Motor neuron (in vitro differentiated cells): ENCODE measurements around the gene CYTH4. TPM values are rescaled to one million over a fixed set of nuclear protein-coding genes. Genes with fewer than 3 reads are reported as not detected.

Source experiments
- total RNA-seq, 8 experiments: library from RNA; unstranded; fragments of 300-600 nt; gene quantifications; 2 replicates each; pipeline versions ENCODE4 v1.2.3 to v1.2.4, GENCODE V29; 2022

The CYTH4 gene
- total RNA-seq, 8 experiments from 2014 or later = 0.50 to 2.9 (median 1.6) TPM; not detected in 3

Other genes starting within 250 kb of the CYTH4 start
- 10 to 100 TPM; 13.9 to 62.2 (median 26.5) TPM for gene KCTD17, start 230.8 kb upstream of the CYTH4 start, total RNA-seq
- under 1 TPM in 7 of 8 experiments, not detected in 1; 0.05 to 0.56 (median 0.18) TPM for gene TMPRSS6, start 172.8 kb upstream of the CYTH4 start, total RNA-seq
- gene IL2RB, start 132.6 kb upstream of the CYTH4 start, total RNA-seq = 1 to 10 TPM in 3 of 8 experiments, under 1 TPM in 4, not detected in 1; under 0.01 to 5.7 (median 0.85) TPM
- 100 to 1,000 TPM in 1 of 8 experiments, 10 to 100 TPM in 3, 1 to 10 TPM in 4; 2.7 to 116 (median 12.6) TPM for gene C1QTNF6, start 94.3 kb upstream of the CYTH4 start, total RNA-seq
- gene SSTR3, start 70.0 kb upstream of the CYTH4 start, total RNA-seq = 1 to 10 TPM in 1 of 8 experiments, under 1 TPM in 6, not detected in 1; 0.09 to 1.1 (median 0.25) TPM
- 10 to 100 TPM in 3 of 8 experiments, 1 to 10 TPM in 1, under 1 TPM in 3, not detected in 1; 0.33 to 94.3 (median 3.1) TPM for gene RAC2, start 38.2 kb upstream of the CYTH4 start, total RNA-seq
- 1 to 10 TPM in 4 of 8 experiments, under 1 TPM in 4; 0.27 to 7.1 (median 2.7) TPM for gene ELFN2, start 145.0 kb downstream of the CYTH4 start, total RNA-seq
- gene MFNG, start 203.9 kb downstream of the CYTH4 start, total RNA-seq = 1 to 10 TPM in 4 of 8 experiments, not detected in 4; 2.5 to 8.6 (median 6.9) TPM
- gene CARD10, start 236.9 kb downstream of the CYTH4 start, total RNA-seq = 1 to 10 TPM; 1.1 to 7.5 (median 2.0) TPM